GM21515 (cell line): ENCODE results near the gene RNF181.
"Not testable (repeated sequence)": the region's sequence is repeated elsewhere in the genome, so short reads cannot be mapped to it uniquely, and the experiment has no call there.

Experiments used
- ATAC-seq: cut with Tn5 transposase; IDR thresholded peaks from one replicate; pipeline ENCODE4 v1.9.1; 2021; ENCODE audit not compliant: unreplicated experiment

The RNF181 gene

DNA sequence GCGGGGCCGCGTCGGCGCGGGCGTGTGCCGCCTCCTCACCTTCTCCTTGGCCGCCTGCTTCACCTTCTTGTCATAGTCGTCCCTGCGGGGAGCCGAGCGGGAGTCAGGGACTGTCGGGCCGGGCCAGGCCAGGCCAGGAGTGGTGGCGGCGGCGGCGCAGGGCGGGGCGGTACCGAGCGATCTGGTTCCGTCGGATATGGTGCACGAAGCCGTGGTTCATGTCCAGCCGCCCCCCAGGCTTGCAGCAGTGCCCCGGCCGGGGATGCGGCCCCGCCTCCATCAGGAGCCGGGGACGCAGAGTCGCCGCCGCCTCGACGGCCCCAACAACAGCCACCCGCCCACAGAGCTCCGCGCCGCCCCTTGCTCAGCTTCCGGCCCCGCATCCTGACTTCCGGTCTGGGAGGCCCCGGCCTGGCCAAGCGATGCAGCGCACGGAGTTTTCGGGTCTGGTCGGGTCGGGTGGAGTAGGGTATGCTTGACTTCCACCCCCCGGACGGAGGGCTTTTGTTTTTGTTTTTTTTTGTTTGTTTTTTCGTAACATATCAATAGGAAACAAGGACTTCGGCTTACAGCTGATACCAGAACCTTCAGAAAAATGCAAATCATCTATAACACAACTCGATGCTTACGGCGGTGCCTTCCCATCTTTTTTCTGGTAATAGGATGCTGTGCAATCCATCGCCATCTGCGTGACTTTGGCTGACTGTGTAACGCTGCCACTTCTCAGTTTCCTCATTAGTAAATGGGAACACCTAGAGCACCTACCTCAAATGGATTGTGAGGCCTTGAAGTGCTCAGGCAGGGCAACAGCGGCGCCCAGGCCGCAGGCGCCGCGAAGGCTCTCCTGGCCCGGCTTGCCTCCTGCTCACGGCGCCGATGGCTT is 16.4 kb downstream of the RNF181 start, which contains the start of gene C2orf68:
C2orf68 (minus strand) TSS at position 362 of the 883 bp plus-strand sequence; CDS start at position 280, 82 bp downstream.
- peak; percentile 74 for ATAC-seq

DNA sequence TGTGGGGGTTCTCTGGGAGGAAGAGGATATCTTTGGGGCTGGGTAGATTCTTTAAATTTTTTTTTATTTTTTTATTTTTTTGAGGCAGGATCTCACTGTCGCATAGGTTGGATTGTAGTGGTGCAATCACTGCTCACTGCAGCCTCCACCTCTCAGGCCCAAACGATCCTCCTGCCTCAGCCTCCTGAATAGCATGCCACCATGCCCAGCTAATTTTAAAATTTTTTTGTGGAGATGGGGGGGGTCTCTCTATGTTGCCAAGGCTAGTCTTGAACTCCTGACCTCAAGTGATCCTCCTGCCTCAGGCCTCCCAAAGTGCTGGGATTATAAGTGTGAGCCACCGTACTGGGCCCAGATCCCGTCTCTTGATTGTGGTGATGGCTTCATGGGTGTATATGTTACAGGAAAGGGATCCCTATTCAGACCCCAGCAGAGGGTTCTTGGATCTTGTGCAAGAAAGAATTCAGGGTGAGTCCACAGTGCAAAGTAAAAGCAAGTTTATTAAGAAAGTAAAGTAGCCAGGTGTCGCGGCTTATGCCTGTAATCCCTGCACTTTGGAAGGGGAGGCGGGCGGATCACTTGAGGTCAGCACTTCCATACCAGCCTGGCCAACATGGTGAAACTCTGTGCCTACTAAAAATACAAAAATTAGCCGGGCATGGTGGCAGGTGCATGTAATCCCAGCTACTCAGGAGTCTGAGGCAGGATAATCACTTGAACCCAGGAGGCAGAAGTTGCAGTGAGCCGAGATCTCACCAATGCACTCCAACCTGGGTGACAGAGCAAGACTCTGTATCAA is 18.4 kb downstream of the RNF181 start:
- ATAC-seq = no peak

DNA sequence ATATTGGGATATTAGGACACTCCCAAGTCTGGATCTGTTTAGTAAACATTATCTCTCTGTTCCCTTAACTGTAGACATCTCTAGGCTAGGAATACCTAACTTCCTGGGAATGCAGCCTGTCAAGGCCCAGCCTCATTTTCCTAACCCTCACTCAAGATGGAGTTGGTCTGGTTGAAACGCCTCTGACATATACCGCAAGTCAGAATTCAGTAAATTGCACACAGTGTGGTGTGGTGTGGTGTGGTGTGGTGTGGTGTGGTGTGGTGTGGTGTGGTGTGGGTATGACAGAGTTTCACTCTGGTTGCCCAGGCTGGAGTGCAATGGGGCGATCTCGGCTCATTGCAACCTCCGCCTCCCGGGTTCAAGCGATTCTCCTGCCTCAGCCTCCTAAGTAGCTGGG is 19.2 kb downstream of the RNF181 start:
- not testable (repeated sequence) for ATAC-seq

DNA sequence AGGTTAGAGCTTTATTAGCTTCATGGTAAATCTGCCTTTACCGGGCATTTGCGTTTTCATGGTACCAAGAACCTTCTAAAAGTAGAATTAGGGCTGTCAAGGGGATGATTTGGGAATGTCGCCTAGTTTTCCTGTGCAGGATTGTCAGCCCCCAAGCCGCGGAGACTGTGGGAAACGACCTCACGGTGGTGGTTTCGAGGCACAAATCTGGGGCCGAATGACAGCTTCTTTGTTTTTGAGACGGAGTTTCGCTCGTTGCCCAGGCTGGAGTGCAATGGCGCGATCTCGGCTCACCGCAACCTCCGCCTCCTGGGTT is 19.8 kb downstream of the RNF181 start:
- no peak for ATAC-seq

DNA sequence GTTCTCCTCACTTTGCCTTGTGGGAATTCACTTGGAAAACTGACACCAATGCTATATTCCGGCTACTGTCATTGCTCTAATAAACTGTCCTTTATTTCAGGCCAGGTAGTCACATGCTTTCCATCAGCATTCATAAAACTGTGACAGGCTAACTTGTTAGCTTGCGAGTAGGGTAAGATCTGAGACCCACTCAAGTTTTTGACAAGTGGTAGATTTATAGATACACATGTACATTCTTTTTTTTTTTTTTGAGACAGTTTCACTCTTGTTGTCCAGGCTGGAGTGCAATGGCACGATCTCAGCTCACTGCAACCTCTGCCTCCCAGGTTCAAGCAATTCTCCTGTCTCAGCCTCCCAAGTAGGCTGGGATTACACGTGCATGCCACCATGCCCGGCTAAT is 22.2 kb downstream of the RNF181 start:
- ATAC-seq = not testable (repeated sequence)

DNA sequence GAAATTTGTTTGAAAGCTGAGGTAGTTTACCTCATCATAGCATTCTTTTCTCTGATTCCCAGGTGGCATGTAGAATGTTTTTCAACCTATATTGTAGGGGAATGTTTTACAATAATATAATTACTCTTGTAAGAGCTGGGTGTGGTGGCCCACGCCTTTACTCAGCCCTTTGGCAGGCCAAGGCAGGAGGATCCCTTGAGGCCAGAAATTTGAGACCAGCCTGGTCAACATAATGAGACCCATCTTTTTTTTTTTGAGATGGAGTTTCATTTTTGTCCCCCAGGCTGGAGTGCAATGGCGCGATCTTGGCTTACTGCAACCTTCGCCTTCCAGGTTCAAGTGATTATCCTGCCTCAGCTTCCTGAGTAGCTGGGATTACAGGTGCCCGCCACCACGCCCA is 24.1 kb downstream of the RNF181 start:
- no peak for ATAC-seq

DNA sequence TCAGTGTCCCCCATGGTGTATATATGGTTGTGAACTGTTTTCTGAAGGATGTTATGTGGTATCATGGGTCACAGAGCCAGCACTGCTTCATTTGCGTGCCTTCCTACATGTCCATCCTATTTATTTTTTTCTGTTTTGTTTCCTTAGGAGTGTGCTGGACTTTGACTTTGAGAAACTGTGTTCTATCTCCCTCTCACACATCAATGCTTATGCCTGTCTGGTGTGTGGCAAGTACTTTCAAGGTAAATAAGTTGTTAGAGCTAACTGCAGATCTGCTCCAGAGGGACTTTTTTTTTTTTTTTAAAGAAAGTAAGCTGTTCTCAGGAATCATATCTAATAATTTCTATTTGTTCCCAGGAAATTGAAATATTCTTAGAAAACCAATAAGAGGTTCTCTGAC is 25.8 kb downstream of the RNF181 start:
- ATAC-seq = no peak

DNA sequence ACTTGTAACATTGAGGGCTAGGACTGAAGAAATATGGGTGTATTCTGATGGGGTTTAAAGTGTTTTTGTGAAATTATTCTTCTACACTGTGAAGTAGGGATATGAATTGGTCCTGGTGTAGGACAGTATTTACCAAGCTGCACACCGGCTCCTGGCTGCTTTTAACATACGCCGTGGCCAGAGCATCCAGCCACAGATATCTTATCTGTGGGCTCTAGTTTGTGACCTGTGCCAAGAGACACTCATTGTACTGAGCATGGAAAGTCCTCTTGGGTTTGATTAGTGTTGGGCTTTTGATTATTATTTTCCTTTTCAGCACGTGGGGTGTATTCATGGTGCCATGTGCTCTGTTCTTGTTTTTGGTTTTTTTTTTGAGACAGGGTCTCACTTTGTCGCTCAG is 28.4 kb downstream of the RNF181 start:
- ATAC-seq = no peak

DNA sequence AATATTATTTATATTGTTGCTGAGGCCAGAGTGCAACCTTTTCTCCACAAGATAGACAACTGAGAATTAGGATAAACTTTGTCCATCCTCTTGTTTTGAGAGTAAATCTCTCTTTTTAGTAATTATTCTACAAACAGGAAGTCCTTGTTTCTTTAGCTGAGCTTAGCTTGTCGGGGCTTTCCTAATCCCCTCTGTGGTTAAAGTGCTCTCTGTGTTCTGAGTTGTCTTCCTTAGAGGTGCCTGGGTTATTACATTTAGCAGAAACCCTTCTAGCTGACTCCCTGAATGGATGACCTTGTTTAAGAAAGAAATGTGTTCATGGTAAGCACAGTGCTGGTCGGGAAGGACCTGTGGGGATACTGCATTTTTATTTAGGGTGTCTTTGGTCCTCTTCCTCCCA is 33.1 kb downstream of the RNF181 start:
- no peak for ATAC-seq

DNA sequence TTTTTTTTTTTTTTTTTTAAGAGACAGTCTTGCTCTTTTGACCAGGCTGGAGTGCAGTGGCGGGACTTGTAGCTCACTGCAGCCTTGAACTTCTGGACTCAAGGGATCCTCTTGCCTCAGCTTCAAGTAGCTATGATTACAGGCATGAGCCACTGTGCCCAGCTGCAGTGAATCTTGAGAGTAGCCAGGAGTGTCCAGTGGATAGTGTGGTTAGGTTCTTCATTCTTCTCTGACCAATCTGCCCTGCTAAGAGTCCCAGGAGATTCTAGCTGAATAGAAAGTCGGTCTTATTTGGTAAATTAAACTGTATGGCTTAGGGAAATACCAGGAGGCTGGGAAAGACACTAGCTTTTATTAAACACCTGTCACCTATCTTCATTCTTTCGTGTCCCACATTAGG is 35.8 kb downstream of the RNF181 start:
- no peak for ATAC-seq

DNA sequence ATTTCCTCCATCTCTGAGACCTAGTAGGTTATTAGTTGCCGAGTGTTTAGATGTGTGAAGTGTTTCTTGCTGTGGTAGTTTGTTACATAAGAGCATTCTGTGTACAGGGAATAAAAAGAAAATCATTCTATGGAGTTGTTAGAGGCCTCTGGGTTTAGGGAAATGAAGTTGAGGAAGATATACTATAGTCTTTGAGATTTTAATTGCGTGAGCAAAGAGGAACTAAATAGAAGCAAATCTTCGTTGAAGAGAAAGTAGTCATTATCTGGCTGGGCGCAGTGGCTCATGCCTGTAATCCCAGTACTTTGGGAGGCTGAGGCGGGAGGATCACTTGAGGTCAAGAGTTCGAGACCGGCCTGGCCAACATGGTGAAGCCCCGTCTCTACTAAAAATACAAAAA is 39.5 kb downstream of the RNF181 start:
- no peak for ATAC-seq

DNA sequence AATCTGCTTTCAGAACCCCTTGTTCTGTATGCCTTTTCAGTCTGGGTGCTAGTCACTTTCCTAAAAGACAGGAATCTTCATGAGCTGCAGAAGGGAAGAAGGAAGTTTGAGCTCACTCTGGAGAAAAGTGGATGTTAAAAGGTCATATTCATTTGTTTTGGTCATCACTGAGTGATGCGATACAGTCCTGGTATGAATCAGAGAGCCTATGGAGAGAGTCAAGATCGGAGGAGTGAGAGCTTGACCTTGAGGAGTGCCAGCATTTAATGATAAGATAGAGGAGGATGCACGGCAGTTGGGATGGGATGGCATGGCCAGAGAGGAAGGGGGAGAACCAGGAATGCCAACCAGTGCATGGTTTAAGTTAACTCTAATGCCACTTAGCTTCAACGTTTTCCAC is 40.1 kb downstream of the RNF181 start:
- ATAC-seq = no peak

DNA sequence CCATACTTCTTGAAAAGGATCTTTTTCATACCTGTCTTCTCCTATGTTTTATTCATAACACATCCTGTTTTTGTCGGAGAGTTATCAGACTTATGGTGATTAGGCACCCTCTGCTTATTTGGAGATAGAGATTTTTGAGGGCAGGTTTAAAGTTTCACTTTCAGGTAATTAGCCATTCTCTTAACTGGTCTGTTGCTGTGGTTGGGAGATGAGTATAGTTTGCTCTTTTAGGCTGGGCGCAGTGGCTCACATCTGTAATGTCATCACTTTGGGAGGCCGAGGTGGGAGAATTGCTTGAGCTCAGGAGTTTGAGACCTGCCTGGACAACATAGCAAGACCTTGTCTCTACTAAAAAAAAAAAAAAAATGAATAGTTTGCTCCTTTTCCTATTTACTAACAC is 47.2 kb downstream of the RNF181 start:
- ATAC-seq = no peak

DNA sequence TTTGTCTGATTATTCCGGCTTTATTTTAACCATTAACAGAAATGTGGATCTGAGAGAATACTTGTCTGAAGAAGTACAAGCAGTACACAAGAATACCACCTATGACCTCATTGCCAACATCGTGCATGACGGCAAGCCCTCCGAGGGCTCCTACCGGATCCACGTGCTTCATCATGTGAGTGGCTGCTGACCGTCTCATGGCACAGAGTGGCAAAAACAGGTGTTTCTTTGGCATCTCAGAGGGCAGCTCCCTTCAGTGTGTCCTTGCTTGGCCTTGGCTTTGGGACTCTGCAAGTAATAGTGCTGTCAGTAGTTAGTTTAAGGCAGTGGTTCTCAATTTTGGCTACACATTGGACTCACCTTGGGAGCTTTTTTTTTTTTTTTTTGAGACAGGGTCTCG is 49.4 kb downstream of the RNF181 start:
- ATAC-seq = no peak

DNA sequence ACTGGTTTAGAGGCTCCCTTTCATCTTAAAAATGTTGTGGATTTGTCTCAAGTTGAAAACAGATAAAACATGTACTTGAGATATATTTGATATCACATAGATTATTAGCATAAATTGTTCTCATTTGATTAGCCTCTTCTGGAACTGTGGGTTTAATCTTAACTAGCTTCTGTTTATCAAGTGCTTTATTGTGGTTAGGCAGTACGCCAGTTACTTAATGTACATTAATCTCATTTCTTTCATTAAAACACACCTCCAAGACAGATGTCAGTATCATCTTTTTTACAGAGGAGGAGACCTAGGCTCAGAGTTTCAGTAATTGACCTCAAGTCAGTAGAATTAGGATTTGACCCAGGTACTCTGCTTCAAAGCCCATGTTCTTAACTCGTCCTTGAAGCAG is 50.6 kb downstream of the RNF181 start:
- no peak for ATAC-seq
